HepG2 (cell line): ENCODE results near the gene ABHD3. TPM values are rescaled to one million over a fixed set of nuclear protein-coding genes. Genes with fewer than 3 reads are reported as not detected.
"Not testable (repeated sequence)": the region's sequence is repeated elsewhere in the genome, so short reads cannot be mapped to it uniquely, and the experiment has no call there.

Experiments
- ATAC-seq: fragments of 200-7000 bp; cut with Tn5 transposase; 3 replicates; pipeline ENCODE4 v1.9.1; 2020; ENCODE audit warnings: mild to moderate bottlenecking, moderate library complexity
- BruUV-seq: library from RNA; stranded (reverse); fragments of 400-500 nt; replicated peaks from 2 replicates; lab custom pipeline; 2021; lab: Mats Ljungman, UMichigan
- CTCF ChIA-PET: fragments of 300-600 bp; formaldehyde crosslinking; extraction: SDS; loops from one replicate; lab custom pipeline; 2021; ENCODE audit warnings: low total read pairs, inconsistent platforms, low intra/inter-chr PET ratio; lab: Yijun Ruan, JAX
- POLR2A ChIA-PET: fragments of 350-600 bp; sonication (Branson Sonifier 250); formaldehyde crosslinking; loops from one replicate; lab custom pipeline; 2020; ENCODE audit warnings: antibody characterized with exemption, inconsistent platforms; lab: Yijun Ruan, JAX
- DNase-seq: peaks from one replicate; pipeline ENCODE4 v3.0.0-alpha.2; 2015; ENCODE audit warnings: low spot score
- FAIRE-seq: peaks from 3 replicates; lab custom pipeline; 2011; peaks lifted over from hg19 to GRCh38; lab: Jason Lieb, UNC
- H2AFZ ChIP-seq: one replicate; pipeline ENCODE4 v1.6.1; 2011; ENCODE audit warnings: low read length, inconsistent platforms
- H3K27ac ChIP-seq: fragments of 300-600 bp; 3 replicates; pipeline ENCODE4 v1.8.0; 2011; ENCODE audit warnings: mixed run types, mild to moderate bottlenecking, mixed read lengths, low read length, inconsistent platforms; ENCODE audit not compliant: insufficient read depth; ENCODE audit errors: extremely low read length
- H3K27me3 ChIP-seq, 2 experiments: fragments of 200-600 bp in 1 of 2; 2 replicates in 1 of 2; 3 replicates in 1 of 2; pipeline versions ENCODE4 v1.6.0 to v1.8.0; 2011; ENCODE audit warnings: low read length in 2 of 2, mild to moderate bottlenecking in 2 of 2, moderate library complexity in 2 of 2, inconsistent platforms in 1 of 2; ENCODE audit not compliant: insufficient read depth in 2 of 2, control insufficient read depth in 1 of 2
- H3K36me3 ChIP-seq, 2 experiments: fragments of 200-600 bp in 1 of 2; replicated peaks in 1 of 2; 2 replicates in 1 of 2; 3 replicates in 1 of 2; pipeline versions ENCODE4 v1.5.1 to v1.8.0; 2011; ENCODE audit warnings: low read length in 2 of 2, inconsistent platforms in 1 of 2; ENCODE audit not compliant: insufficient read depth in 2 of 2, control insufficient read depth in 1 of 2
- H3K4me1 ChIP-seq: 2 replicates; pipeline ENCODE4 v1.5.1; 2012; ENCODE audit warnings: low read length, inconsistent platforms; ENCODE audit not compliant: insufficient read depth
- H3K4me2 ChIP-seq: 2 replicates; pipeline ENCODE4 v1.6.0; 2011; ENCODE audit warnings: low read depth, low read length, inconsistent platforms
- H3K4me3 ChIP-seq, 3 experiments: fragments of 200-600 bp in 1 of 3; sonication (generic), shearing (Covaris generic) in 1 of 3; replicated peaks in 1 of 3; 2 replicates each; pipeline ENCODE4 v1.5.1; 2011 to 2016; ENCODE audit warnings: low read length in 3 of 3, inconsistent platforms in 2 of 3, low read depth in 2 of 3, mild to moderate bottlenecking in 2 of 3, control low read depth in 1 of 3, mixed read lengths in 1 of 3; ENCODE audit not compliant: insufficient read depth in 1 of 3
- H3K79me2 ChIP-seq: one replicate; pipeline ENCODE4 v1.6.1; 2011; ENCODE audit warnings: low read length, inconsistent platforms; ENCODE audit not compliant: insufficient read depth
- H3K9ac ChIP-seq: 2 replicates; pipeline ENCODE4 v1.6.0; 2011; ENCODE audit warnings: mild to moderate bottlenecking, low read depth, low read length, inconsistent platforms; ENCODE audit not compliant: insufficient read depth
- H3K9me3 ChIP-seq: 2 replicates; pipeline ENCODE4 v1.5.1; 2012; ENCODE audit warnings: mild to moderate bottlenecking, low read length
- H4K20me1 ChIP-seq: 2 replicates; pipeline ENCODE4 v1.6.0; 2011; ENCODE audit warnings: inconsistent platforms, mild to moderate bottlenecking, low read length, moderate library complexity; ENCODE audit not compliant: insufficient read depth
- ASH2L ChIP-seq: fragments of 300-600, 200-600 bp; sonication (generic); IDR thresholded peaks from 2 replicates; pipeline ENCODE4 v1.7.0; 2017; ENCODE audit warnings: low read depth, mild to moderate bottlenecking, moderate library complexity, mixed read lengths, low read length; ENCODE audit not compliant: insufficient read length
- IKZF5 ChIP-seq: IDR thresholded peaks from 2 replicates; pipeline ENCODE4 v1.6.1; 2018; ENCODE audit warnings: missing genetic modification reagents, mild to moderate bottlenecking, missing compliant biosample characterization
- ZBTB10 ChIP-seq: sonication (generic); formaldehyde crosslinking; IDR thresholded peaks from 2 replicates; pipeline ENCODE4 v1.4.0; 2020; ENCODE audit warnings: missing genetic modification reagents, borderline replicate concordance
- ZBTB7A ChIP-seq: sonication (generic); formaldehyde crosslinking; IDR thresholded peaks from 2 replicates; pipeline ENCODE4 v1.8.0; 2022; ENCODE audit warnings: mild to moderate bottlenecking, missing genetic modification reagents
- ZKSCAN1 ChIP-seq: fragments of 150-350 bp; IDR thresholded peaks from 2 replicates; pipeline ENCODE4 v1.6.1; 2014; ENCODE audit warnings: low read length
- ZNF788 ChIP-seq: sonication (generic); formaldehyde crosslinking; IDR thresholded peaks from 2 replicates; pipeline ENCODE4 v1.5.0; 2020; ENCODE audit warnings: mild to moderate bottlenecking, missing genetic modification reagents, borderline replicate concordance
- WGBS: methylation state at CpG from one replicate; pipeline ENCODE4 v1.1.6; 2017; ENCODE audit warnings: low lambda C conversion rate; 5-methylcytosine and 5-hydroxymethylcytosine counted together
- in situ Hi-C: cut with HindIII; loops from 2 replicates; pipeline ENCODE4 v1.10.0; 2017; ENCODE audit warnings: low pct_unique_long_range_greater_than_20kb; ENCODE audit not compliant: extremely low pct_ligation_motif_present
- intact Hi-C: fragments of 100-400 bp; cut with micrococcal nuclease; formaldehyde crosslinking; loops from one replicate; pipeline ENCODE4 v1.10.0; 2022; ENCODE audit not compliant: unreplicated experiment
- polyA plus RNA-seq, 8 experiments: library from polyadenylated mRNA; depleted of rRNA in 3 of 8; stranded (reverse) in 7 of 8; unstranded in 1 of 8; fragments of >200 nt; fragmentation: Illumina TruSeq in 4 of 8; extraction: Trizol in 4 of 8; gene quantifications; 2 replicates each; pipeline versions ENCODE4 v1.2.1 to v1.2.3, GENCODE V29; 2011 to 2016; ENCODE audit warnings: low read depth in 4 of 8, missing spikeins in 1 of 8, mixed read lengths in 1 of 8; ENCODE audit not compliant: insufficient read depth in 1 of 8
- total RNA-seq, 5 experiments: library from RNA; depleted of rRNA; stranded (reverse); fragments of >200 nt; fragmentation: Illumina TruSeq; extraction: Trizol; gene quantifications; 2 replicates each; pipeline ENCODE4 v1.2.3, GENCODE V29; 2016; ENCODE audit warnings: low read depth in 1 of 5

ABHD3 gene
- total and polyA plus RNA-seq, 2 of the 13 experiments (the other 11 are each of a cell fraction or from before 2014, with no cell fraction given), result 32.1 to 40.2 TPM

GRCh38 chr18:21629089-21629832, 75.3 kb downstream of the ABHD3 start (continued):
- no peak for TF ChIP-seq IKZF5 (CRISPR knock-in tag)
- no peak for TF ChIP-seq ZBTB10
- no peak for TF ChIP-seq ASH2L
- TF ChIP-seq ZKSCAN1, result no peak
- no peak for TF ChIP-seq ZBTB7A (CRISPR knock-in tag)
- TF ChIP-seq ZNF788 (CRISPR knock-in tag), result no peak

GRCh38 chr18:21621640-21622039, 82.9 kb downstream of the ABHD3 start:
- Histone ChIP-seq H3K79me2 (peaks cover 55% of the 10 kb centered on the region), H3K4me1 (peaks cover 14% of the 10 kb centered on the region), H3K36me3 (peaks cover 0 to 56% of the 10 kb centered on the region in 2 experiments), H4K20me1 (peaks cover 25% of the 10 kb centered on the region)
- in situ Hi-C loops, H3K9me3 ChIP-seq, H3K4me3 ChIP-seq, CTCF ChIA-PET, DNase-seq, intact Hi-C loops, BruUV-seq, H3K27me3 ChIP-seq, ATAC-seq, H2AFZ ChIP-seq, H3K4me2 ChIP-seq, H3K27ac ChIP-seq, H3K9ac ChIP-seq, FAIRE-seq: not testable (repeated sequence)
- POLR2A ChIA-PET, result interaction anchor here (1.5 kb wide), 1 partner anchor 9 kb away, joined by 4 read pairs; the partner anchor contains the start of gene SNRPD1
- WGBS, result 99% methylated on average over 9 of the region's 9 CpGs
